Suppressor macrophage (primary cell): ENCODE results near the gene FBXL7.
A peak's percentile ranks its signal among the peaks of the same experiment; 100 is the strongest.

Experiments used
- DNase-seq, 4 experiments: peaks; one replicate each; pipeline ENCODE4 v3.0.0-alpha.2; 2020 to 2022

The FBXL7 gene

GRCh38 chr5:15584528-15584927 lies 84.5 kb downstream of the FBXL7 start:
- no peak for DNase-seq

- DNase-seq, result no peak
Observed at GRCh38 chr5:15585128-15585527, 85.1 kb downstream of the FBXL7 start.

- no peak for DNase-seq
Observed at GRCh38 chr5:15585841-15586591, 86.0 kb downstream of the FBXL7 start.

- no peak for DNase-seq
Observed at GRCh38 chr5:15587916-15588315, 87.9 kb downstream of the FBXL7 start.

GRCh38 chr5:15592728-15593127 lies 92.7 kb downstream of the FBXL7 start:
- DNase-seq, result no peak

GRCh38 chr5:15594977-15595568 lies 95.1 kb downstream of the FBXL7 start:
- no peak for DNase-seq

GRCh38 chr5:15595929-15596328 lies 95.9 kb downstream of the FBXL7 start:
- DNase-seq, result no peak

- DNase-seq, result no peak
Observed at GRCh38 chr5:15596936-15597335, 97.0 kb downstream of the FBXL7 start.

- no peak for DNase-seq
Observed at GRCh38 chr5:15597804-15598203, 97.8 kb downstream of the FBXL7 start.

GRCh38 chr5:15598294-15598902 lies 98.4 kb downstream of the FBXL7 start:
- peak in 3 of 4 experiments; percentile 5 to 22 (median 15) for DNase-seq

- DNase-seq, result no peak
Observed at GRCh38 chr5:15600035-15600434, 100.1 kb downstream of the FBXL7 start.

- no peak for DNase-seq
Observed at GRCh38 chr5:15601274-15601673, 101.3 kb downstream of the FBXL7 start.

- no peak for DNase-seq
Observed at GRCh38 chr5:15601853-15602252, 101.9 kb downstream of the FBXL7 start.

GRCh38 chr5:15604986-15605385 lies 105.0 kb downstream of the FBXL7 start:
- no peak for DNase-seq

- no peak for DNase-seq
Observed at GRCh38 chr5:15606197-15606596, 106.2 kb downstream of the FBXL7 start.

- no peak for DNase-seq
Observed at GRCh38 chr5:15607076-15607475, 107.1 kb downstream of the FBXL7 start.

GRCh38 chr5:15609076-15609725 lies 109.2 kb downstream of the FBXL7 start:
- no peak for DNase-seq

GRCh38 chr5:15610216-15610615 lies 110.2 kb downstream of the FBXL7 start:
- DNase-seq, result no peak

GRCh38 chr5:15611008-15611407 lies 111.0 kb downstream of the FBXL7 start:
- no peak for DNase-seq

- no peak for DNase-seq
Observed at GRCh38 chr5:15612915-15613635, 113.1 kb downstream of the FBXL7 start.

- no peak for DNase-seq
Observed at GRCh38 chr5:15614679-15615078, 114.7 kb downstream of the FBXL7 start.

GRCh38 chr5:15615859-15616258 lies 115.9 kb downstream of the FBXL7 start:
- DNase-seq, result no peak

GRCh38 chr5:15618938-15619337 lies 119.0 kb downstream of the FBXL7 start:
- DNase-seq, result no peak
